DMS 273 (cell line): ENCODE results near the gene CELSR2.
A peak's percentile ranks its signal among the peaks of the same experiment; 100 is the strongest.

Experiments
- DNase-seq: peaks from one replicate; lab custom pipeline; 2025; ENCODE audit not compliant: unreplicated experiment; lab: John Stamatoyannopoulos, UW

CELSR2 gene

DNA sequence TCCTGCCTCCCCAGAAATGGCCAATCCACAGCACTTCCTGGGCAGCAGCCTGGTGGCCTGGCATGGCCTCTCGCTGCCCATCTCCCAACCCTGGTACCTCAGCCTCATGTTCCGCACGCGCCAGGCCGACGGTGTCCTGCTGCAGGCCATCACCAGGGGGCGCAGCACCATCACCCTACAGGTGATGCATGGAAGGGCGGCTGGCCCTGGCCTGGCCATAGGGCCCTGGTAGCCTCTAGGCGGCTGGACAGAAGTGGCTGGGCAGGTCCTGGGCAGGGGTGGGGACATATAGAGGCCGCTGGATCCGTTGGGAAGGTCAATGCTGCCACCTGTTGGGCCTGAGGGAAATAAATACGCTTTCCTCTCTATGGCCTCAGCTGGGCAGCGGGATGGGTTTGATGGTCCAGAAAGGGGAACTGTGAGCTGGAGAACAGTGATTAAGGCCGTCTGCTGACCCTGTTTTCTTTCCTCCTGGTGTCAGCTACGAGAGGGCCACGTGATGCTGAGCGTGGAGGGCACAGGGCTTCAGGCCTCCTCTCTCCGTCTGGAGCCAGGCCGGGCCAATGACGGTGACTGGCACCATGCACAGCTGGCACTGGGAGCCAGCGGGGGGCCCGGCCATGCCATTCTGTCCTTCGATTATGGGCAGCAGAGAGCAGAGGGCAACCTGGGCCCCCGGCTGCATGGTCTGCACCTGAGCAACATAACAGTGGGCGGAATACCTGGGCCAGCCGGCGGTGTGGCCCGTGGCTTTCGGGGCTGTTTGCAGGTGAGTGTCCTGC, 14.4 kb downstream of the CELSR2 start:
- DNase-seq = peak; percentile 79

DNA sequence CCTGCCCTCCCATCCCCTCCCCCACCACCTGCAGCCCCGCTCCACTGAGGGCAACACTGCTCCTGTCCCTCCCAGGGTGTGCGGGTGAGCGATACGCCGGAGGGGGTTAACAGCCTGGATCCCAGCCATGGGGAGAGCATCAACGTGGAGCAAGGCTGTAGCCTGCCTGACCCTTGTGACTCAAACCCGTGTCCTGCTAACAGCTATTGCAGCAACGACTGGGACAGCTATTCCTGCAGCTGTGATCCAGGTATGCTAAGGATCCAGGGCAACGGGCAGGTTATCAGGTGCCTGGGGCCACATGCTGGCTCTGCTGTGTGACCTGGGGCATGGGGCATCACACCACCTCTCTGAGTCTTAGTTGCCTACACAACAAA, 15.0 kb downstream of the CELSR2 start:
- no peak for DNase-seq

DNA sequence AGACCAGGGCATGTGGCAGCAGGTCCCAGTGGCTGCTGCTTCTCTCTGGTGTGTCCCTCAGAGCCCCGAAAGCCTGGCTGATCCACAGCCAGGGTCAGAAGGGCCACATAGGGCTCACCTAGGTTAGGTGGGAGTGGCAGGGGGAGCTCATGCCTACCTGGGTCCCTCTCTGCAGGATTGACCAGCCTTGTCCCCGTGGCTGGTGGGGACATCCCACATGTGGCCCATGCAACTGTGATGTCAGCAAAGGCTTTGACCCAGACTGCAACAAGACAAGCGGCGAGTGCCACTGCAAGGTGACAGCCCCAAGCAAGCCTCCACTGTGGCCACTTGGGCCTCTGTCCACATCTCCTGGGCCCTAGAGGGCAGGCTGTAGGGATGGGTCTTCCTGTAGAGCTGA, 15.7 kb downstream of the CELSR2 start:
- no peak for DNase-seq

DNA sequence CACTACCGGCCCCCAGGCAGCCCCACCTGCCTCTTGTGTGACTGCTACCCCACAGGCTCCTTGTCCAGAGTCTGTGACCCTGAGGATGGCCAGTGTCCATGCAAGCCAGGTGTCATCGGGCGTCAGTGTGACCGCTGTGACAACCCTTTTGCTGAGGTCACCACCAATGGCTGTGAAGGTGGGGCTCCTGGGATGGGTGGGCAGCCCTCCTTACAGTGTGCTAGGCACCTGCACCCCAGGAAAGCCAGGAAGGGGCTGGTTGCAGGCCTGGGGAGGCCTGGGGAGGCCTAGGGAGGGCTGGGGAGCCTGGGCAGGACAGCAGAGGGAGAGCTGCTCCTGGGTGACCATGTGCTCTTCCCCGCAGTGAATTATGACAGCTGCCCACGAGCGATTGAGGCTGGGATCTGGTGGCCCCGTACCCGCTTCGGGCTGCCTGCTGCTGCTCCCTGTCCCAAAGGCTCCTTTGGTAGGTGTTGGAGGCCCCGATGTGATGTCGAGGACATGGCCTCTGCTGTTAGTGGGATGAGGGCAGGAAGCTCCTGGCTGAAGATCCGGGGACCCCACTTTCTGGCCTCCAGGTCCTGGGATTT, 16.5 kb downstream of the CELSR2 start:
- no peak for DNase-seq

DNA sequence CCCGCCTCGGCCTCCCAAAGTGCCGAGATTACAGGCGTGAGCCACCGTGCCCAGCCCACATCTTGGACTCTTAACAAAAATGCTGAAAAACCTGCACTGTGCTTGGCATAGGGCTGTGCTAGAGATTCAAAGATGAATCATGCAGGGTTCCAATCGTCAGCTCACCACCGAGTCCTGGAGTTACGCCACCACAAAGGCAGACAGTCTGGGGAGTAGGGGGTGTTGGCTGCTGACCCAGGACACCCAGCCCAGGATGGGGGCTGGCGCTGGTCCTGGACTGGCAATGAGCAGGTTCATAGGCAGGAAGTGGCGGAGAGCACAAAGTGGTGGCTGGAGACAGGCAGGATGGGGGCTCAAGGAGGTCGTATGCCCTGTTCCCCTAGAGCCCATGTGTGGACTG, 17.6 kb downstream of the CELSR2 start:
- no peak for DNase-seq

DNA sequence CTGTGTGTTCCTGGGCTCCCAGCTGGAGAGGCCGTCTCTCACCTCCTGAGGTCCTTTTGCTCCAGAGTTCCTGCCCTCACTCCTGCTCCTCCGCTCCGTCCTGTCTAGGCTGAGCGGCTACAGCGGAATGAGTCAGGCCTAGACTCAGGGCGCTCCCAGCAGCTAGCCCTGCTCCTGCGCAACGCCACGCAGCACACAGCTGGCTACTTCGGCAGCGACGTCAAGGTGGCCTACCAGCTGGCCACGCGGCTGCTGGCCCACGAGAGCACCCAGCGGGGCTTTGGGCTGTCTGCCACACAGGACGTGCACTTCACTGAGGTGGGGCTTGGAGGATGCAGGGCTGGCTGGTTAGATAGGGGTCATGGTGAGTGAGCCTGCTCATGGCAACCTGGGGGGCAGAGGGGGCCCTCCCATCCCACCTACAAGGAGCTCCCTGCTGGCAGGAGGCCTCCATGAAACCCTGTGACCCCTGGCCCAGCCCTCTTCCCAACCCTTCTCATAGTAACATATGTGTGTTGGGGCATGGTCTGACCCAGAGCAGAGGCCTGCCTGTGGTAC, 18.5 kb downstream of the CELSR2 start:
- no peak for DNase-seq

DNA sequence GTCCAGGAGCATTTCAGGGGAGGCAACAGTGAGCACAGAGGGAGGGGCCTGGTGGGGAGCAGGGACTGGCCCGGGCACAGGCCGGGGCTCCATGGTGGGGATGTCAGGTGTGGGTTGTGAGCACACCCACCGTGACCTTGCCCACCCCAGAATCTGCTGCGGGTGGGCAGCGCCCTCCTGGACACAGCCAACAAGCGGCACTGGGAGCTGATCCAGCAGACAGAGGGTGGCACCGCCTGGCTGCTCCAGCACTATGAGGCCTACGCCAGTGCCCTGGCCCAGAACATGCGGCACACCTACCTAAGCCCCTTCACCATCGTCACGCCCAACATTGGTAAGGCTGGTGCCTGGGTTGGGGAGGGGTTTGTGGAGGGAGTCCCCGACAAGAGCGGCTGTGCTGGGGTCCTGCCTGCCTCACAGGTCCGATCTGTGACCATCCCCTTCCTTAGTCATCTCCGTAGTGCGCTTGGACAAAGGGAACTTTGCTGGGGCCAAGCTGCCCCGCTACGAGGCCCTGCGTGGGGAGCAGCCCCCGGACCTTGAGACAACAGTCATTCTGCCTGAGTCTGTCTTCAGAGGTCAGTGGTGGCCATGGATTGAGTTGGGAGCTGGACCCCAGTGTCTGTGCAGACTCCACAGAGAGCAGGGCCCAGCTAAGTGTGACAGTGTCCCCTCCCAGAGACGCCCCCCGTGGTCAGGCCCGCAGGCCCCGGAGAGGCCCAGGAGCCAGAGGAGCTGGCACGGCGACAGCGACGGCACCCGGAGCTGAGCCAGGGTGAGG, 19.3 kb downstream of the CELSR2 start:
- DNase-seq = no peak

DNA sequence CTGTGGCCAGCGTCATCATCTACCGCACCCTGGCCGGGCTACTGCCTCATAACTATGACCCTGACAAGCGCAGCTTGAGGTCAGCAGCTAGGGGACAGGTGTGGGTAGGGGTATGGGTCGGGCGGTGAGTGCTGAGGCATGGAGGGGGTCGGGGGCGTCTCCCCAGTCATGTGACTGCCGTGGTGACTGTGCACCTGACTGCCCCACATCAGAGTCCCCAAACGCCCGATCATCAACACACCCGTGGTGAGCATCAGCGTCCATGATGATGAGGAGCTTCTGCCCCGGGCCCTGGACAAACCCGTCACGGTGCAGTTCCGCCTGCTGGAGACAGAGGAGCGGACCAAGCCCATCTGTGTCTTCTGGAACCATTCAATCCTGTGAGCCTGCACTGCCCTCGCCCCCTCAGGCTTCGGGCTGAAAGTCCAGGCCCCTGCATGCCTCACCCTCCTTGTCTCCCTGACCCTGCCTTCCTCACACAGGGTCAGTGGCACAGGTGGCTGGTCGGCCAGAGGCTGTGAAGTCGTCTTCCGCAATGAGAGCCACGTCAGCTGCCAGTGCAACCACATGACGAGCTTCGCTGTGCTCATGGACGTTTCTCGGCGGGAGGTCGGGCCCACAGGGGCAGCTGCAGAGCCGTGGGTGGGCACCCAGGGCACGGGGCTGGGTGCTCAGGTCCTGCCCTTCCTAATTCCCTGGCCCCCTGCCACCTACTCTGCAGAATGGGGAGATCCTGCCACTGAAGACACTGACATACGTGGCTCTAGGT, 20.1 kb downstream of the CELSR2 start:
- no peak for DNase-seq

DNA sequence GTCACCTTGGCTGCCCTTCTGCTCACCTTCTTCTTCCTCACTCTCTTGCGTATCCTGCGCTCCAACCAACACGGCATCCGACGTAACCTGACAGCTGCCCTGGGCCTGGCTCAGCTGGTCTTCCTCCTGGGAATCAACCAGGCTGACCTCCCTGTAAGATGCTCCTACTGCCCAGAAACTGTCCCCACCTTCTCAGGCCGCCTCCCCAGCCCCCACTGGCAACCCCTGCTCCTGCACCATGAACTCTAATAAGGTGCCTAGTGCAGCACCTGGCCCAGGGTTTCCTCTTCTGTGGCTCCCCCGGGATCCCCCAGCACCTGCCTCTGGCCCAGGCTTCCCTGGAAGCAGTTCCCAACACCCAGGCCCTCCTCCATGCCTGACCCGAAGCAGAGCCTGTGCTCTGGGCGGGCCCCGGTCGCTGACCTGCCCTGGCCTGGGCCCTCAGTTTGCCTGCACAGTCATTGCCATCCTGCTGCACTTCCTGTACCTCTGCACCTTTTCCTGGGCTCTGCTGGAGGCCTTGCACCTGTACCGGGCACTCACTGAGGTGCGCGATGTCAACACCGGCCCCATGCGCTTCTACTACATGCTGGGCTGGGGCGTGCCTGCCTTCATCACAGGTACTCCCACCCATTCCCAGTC, 20.8 kb downstream of the CELSR2 start:
- no peak for DNase-seq

DNA sequence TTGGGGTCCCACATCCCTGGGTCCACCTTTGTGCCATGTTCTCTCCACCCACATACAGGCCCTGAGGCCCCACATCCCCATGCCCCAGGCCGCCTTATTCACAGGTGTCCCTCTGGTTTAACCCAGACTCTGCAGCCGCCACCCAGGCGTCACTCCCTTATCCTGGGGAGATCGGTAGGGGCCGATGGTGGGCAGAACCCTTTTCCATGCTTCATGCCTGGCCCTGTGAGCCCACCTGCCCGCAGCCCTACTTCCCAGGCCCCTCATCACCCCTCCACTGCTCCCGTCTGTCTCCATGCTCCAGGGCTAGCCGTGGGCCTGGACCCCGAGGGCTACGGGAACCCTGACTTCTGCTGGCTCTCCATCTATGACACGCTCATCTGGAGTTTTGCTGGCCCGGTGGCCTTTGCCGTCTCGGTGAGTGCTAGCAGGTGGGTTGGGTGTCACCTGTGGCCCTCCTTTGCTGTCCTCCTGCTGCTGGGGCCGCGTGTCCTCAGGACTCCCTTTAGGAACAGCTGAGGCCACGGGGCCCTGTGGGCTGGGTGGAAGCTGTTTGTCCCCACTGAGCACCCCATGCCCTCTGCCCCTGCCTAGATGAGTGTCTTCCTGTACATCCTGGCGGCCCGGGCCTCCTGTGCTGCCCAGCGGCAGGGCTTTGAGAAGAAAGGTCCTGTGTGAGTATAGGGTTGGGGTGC, 21.4 kb downstream of the CELSR2 start:
- no peak for DNase-seq

DNA sequence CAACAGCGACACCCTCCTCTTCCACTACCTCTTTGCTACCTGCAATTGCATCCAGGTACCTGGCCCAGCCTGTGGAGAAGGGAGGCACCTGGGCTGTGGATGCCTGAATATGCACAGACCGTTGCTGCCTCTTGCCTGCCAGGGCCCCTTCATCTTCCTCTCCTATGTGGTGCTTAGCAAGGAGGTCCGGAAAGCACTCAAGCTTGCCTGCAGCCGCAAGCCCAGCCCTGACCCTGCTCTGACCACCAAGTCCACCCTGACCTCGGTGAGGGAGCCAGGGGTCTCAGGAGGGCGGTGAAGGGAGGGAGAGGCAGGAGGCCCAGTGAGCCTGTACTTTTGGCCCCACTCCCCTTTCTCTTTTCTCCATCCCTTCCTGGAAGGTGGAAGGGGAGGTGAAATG, 22.1 kb downstream of the CELSR2 start:
- DNase-seq = no peak

DNA sequence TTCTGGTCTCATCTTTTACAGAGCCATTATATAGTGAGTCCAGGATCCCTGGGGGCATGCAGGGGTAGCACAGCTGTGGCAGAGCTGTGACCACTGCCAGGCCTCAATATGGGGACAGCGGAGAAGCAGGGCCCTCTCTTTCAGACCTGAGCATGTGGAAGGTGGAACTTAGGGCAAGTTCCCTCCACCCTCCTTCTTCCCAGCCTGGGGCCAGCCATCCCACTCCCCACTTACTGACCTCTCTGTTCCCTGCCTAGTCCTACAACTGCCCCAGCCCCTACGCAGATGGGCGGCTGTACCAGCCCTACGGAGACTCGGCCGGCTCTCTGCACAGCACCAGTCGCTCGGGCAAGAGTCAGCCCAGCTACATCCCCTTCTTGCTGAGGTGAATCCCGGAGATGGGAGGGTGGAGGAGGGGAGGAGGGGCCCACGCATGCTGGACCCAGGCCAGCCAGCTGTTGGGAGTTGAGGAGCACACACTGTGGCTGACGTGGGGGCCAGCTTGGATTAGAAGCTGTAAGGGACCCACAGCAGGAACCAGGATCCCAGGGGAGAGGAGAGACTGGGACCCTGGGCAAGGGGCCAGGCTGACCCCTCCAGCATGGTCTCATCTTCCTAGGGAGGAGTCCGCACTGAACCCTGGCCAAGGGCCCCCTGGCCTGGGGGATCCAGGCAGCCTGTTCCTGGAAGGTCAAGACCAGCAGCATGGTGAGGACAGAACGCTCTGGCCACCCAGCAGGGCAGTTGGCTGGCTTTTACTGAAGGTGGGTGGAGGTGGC, 22.9 kb downstream of the CELSR2 start:
- DNase-seq = no peak

DNA sequence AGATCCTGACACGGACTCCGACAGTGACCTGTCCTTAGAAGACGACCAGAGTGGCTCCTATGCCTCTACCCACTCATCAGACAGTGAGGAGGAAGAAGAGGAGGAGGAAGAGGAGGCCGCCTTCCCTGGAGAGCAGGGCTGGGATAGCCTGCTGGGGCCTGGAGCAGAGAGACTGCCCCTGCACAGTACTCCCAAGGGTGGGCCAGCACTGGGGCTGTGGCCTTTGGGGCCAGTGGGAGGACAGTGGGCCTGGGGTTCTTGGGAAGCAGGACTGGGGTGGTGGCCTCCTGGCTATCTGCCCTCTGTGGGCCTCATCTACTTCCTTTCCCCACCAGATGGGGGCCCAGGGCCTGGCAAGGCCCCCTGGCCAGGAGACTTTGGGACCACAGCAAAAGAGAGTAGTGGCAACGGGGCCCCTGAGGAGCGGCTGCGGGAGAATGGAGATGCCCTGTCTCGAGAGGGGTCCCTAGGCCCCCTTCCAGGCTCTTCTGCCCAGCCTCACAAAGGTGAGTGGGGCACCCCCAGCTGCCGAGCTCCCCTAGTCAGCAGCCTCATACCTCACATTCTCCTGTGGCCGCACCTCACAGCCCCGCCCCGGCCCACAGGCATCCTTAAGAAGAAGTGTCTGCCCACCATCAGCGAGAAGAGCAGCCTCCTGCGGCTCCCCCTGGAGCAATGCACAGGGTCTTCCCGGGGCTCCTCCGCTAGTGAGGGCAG, 23.6 kb downstream of the CELSR2 start:
- peak; percentile 29 for DNase-seq

DNA sequence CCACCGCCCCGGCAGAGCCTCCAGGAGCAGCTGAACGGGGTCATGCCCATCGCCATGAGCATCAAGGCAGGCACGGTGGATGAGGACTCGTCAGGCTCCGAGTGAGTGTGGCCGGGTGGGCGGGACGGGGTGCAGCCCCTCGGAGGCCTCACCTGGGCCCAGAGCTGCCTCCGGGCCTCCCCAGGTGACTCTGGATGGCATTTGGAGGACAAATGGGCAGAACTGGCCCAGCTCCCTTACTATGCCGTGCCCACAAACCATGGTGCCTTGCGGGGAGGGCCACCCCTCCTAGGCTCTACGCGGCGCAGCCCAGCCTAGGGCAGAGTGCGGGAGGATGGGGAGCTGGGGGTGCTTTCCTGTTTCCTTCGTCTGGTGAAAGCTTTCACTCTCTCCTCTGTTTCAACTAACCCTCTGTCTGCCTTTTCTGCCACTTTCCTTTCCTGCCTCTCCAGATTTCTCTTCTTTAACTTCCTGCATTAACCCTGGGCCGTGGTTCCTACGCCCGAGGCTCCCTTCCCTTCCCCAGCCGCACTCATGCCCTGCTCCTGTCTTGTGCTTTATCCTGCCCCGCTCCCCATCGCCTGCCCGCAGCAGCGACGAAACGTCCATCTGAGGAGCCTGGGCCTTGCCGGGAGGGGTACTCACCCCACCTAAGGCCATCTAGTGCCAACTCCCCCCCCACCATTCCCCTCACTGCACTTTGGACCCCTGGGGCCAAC, 24.4 kb downstream of the CELSR2 start:
- no peak for DNase-seq

DNA sequence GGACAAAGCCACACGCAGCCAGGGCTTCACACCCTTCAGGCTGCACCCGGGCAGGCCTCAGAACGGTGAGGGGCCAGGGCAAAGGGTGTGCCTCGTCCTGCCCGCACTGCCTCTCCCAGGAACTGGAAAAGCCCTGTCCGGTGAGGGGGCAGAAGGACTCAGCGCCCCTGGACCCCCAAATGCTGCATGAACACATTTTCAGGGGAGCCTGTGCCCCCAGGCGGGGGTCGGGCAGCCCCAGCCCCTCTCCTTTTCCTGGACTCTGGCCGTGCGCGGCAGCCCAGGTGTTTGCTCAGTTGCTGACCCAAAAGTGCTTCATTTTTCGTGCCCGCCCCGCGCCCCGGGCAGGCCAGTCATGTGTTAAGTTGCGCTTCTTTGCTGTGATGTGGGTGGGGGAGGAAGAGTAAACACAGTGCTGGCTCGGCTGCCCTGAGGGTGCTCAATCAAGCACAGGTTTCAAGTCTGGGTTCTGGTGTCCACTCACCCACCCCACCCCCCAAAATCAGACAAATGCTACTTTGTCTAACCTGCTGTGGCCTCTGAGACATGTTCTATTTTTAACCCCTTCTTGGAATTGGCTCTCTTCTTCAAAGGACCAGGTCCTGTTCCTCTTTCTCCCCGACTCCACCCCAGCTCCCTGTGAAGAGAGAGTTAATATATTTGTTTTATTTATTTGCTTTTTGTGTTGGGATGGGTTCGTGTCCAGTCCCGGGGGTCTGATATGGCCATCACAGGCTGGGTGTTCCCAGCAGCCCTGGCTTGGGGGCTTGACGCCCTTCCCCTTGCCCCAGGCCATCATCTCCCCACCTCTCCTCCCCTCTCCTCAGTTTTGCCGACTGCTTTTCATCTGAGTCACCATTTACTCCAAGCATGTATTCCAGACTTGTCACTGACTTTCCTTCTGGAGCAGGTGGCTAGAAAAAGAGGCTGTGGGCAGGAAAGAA, 25.5 kb downstream of the CELSR2 start:
- no peak for DNase-seq

DNA sequence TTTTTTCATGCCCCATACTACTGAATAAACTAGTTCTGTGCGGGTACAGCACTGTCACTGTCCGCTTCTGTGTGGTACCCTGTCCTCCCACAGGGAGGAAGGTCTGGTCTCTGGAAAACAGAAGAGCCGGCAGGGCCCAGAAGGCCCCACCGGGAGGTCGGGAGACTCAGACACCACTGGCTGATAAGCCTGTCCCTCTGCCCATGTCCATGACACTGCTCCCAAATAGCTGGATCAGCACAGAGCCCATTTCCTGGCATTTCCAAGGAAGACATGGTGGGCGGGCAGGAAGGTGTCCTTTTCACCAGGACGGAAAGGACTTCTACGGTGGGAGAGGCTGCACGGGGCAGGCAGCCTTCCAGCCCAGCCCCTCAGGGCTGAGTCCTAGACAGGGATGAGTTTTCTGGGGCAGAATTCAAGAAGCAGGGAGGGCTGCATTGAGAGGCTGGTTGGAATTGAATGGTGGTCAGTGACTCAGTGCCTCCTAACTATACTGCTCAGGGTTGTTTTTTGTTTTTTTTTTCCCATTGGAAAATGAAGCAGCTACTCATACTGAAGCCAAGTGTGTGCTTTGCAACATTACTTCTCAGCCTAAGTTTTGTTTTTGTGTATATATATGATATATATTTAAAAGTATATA, 26.5 kb downstream of the CELSR2 start:
- DNase-seq = no peak
